Mesendoderm (in vitro differentiated cells): ENCODE measurements around the gene SLC16A14.

Source experiments
- DNase-seq: peaks from one replicate; pipeline ENCODE4 v3.0.0; 2013
- H2AK5ac ChIP-seq: 2 replicates; pipeline ENCODE4 v1.6.1; 2013; ENCODE audit warnings: low read length, inconsistent platforms
- H2BK120ac ChIP-seq: 2 replicates; pipeline ENCODE4 v1.6.1; 2013; ENCODE audit warnings: low read depth, mild to moderate bottlenecking, low read length, moderate library complexity, mixed read lengths
- H2BK15ac ChIP-seq: replicated peaks from 2 replicates; pipeline ENCODE4 v1.6.1; 2013; ENCODE audit warnings: low read depth, mild to moderate bottlenecking, moderate library complexity
- H2BK5ac ChIP-seq: 2 replicates; pipeline ENCODE4 v1.6.1; 2013; ENCODE audit warnings: low read length, inconsistent platforms
- H3K18ac ChIP-seq: 2 replicates; pipeline ENCODE4 v1.6.1; 2013; ENCODE audit warnings: mild to moderate bottlenecking, low read length, mixed read lengths
- H3K23ac ChIP-seq: one replicate; pipeline ENCODE4 v1.6.1; 2013; ENCODE audit warnings: low read length
- H3K27ac ChIP-seq: 2 replicates; pipeline ENCODE4 v1.5.1; 2013; ENCODE audit warnings: low read depth, mild to moderate bottlenecking, inconsistent platforms, low read length, moderate library complexity
- H3K27me3 ChIP-seq: 2 replicates; pipeline ENCODE4 v1.6.1; 2013; ENCODE audit warnings: low read length, control low read depth, mild to moderate bottlenecking, inconsistent platforms; ENCODE audit not compliant: insufficient read depth, poor library complexity
- H3K36me3 ChIP-seq: 2 replicates; pipeline ENCODE4 v1.6.1; 2013; ENCODE audit warnings: low read length, inconsistent platforms; ENCODE audit not compliant: control insufficient read depth, insufficient read depth
- H3K4ac ChIP-seq: one replicate; pipeline ENCODE4 v1.6.1; 2013; ENCODE audit warnings: low read depth, mild to moderate bottlenecking, low read length, moderate library complexity
- H3K4me1 ChIP-seq: 2 replicates; pipeline ENCODE4 v1.6.1; 2013; ENCODE audit warnings: low read depth, low read length, inconsistent platforms; ENCODE audit not compliant: control insufficient read depth
- H3K4me2 ChIP-seq: 2 replicates; pipeline ENCODE4 v1.6.1; 2013; ENCODE audit warnings: low read length
- H3K4me3 ChIP-seq: 2 replicates; pipeline ENCODE4 v1.5.1; 2013; ENCODE audit warnings: mild to moderate bottlenecking, low read length
- H3K56ac ChIP-seq: one replicate; pipeline ENCODE4 v1.6.1; 2013; ENCODE audit warnings: low read length
- H3K79me1 ChIP-seq: 2 replicates; pipeline ENCODE4 v1.6.1; 2013; ENCODE audit warnings: low read length, inconsistent platforms
- H3K79me2 ChIP-seq: 2 replicates; pipeline ENCODE4 v1.6.1; 2013; ENCODE audit warnings: mild to moderate bottlenecking, low read length; ENCODE audit not compliant: control insufficient read depth, insufficient read depth
- H3K9ac ChIP-seq: 2 replicates; pipeline ENCODE4 v1.6.1; 2013; ENCODE audit warnings: low read length, inconsistent platforms
- H4K5ac ChIP-seq: one replicate; pipeline ENCODE4 v1.6.1; 2013; ENCODE audit warnings: low read length
- H4K8ac ChIP-seq: one replicate; pipeline ENCODE4 v1.6.1; 2013; ENCODE audit warnings: low read depth, mild to moderate bottlenecking, control low read depth, low read length, moderate library complexity
- WGBS: extraction: QIAGEN DNeasy Blood & Tissue Kit; methylation state at CpG from one replicate; pipeline ENCODE4 v1.1.7; 2013; ENCODE audit warnings: low lambda C conversion rate, missing lambda C conversion rate; ENCODE audit not compliant: insufficient coverage; ENCODE audit errors: extremely low coverage; 5-methylcytosine and 5-hydroxymethylcytosine counted together

The SLC16A14 gene

DNA sequence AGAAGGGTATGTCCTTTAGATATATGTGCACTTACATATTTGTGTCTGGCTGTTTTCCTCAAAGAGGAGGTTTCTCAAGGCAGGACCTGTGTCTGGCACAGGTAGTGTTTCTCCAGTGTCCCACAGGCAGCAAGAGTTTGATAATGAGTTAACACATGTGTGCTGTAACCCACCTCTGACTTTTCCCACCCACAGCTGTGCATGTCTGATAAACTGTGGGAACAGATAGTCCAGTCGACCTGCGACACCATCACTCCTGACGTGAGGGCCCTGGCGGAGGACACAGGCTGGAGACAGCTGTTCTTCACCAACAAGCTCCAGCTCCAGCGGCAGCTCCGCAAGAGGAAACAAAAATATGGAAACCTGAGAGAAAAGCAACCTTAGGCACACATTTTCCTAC is 58.2 kb downstream of the SLC16A14 start:
- no peak overlapping the region for H3K4me2 ChIP-seq
- no peaks in the 10 kb centered on the region for H3K36me3 ChIP-seq
- no peak overlapping the region for H3K9ac ChIP-seq
- no peaks in the 10 kb centered on the region for H3K79me2 ChIP-seq
- DNase-seq, result no peak
- H3K56ac ChIP-seq, result no peak overlapping the region
- H3K27me3 ChIP-seq, result no peaks in the 10 kb centered on the region
- H4K5ac ChIP-seq, result no peak overlapping the region
- no peak overlapping the region for H3K18ac ChIP-seq
- H2BK120ac ChIP-seq, result no peak overlapping the region
- H3K27ac ChIP-seq, result no peak overlapping the region
- H3K23ac ChIP-seq, result no peak overlapping the region
- no CpG with 5 or more reads among the region's 6 CpGs for WGBS
- H2BK5ac ChIP-seq, result no peak overlapping the region
- H2AK5ac ChIP-seq, result no peak overlapping the region
- no peak overlapping the region for H2BK15ac ChIP-seq
- no peak overlapping the region for H4K8ac ChIP-seq
- no peak overlapping the region for H3K4me3 ChIP-seq
- no peaks in the 10 kb centered on the region for H3K79me1 ChIP-seq
- H3K4me1 ChIP-seq, result no peaks in the 10 kb centered on the region
- H3K4ac ChIP-seq, result no peak overlapping the region

DNA sequence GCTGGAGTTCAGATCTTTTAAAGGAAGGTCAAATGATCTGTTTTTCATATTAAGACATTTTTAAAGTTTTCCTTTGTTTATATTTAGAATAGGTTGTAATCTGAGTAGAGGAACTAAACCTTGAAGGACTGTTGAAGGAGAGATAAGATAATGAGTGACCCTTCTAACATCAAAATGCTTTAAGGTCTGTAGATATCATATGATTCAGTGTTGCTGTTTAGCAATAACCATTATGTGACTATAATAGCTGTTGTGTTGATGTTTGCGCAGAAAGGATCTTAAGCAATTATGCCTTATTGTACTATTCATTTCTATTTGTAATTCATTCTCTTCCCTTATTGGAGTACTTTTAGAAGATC is 60.0 kb downstream of the SLC16A14 start:
- Histone ChIP-seq H3K4ac (no peak overlapping the region), H3K79me1 (no peaks in the 10 kb centered on the region), H3K27me3 (no peaks in the 10 kb centered on the region), H2AK5ac (no peak overlapping the region), H3K9ac (no peak overlapping the region), H3K79me2 (no peaks in the 10 kb centered on the region), H3K27ac (no peak overlapping the region), H4K8ac (no peak overlapping the region), H3K56ac (no peak overlapping the region), H2BK15ac (no peak overlapping the region), H3K4me2 (no peak overlapping the region), H3K4me3 (no peak overlapping the region), H3K36me3 (no peaks in the 10 kb centered on the region), H3K18ac (no peak overlapping the region), H2BK120ac (no peak overlapping the region), H3K23ac (no peak overlapping the region), H2BK5ac (no peak overlapping the region), H4K5ac (no peak overlapping the region), H3K4me1 (no peaks in the 10 kb centered on the region)
- no CpG with 5 or more reads among the region's 1 CpG for WGBS
- no peak for DNase-seq

DNA sequence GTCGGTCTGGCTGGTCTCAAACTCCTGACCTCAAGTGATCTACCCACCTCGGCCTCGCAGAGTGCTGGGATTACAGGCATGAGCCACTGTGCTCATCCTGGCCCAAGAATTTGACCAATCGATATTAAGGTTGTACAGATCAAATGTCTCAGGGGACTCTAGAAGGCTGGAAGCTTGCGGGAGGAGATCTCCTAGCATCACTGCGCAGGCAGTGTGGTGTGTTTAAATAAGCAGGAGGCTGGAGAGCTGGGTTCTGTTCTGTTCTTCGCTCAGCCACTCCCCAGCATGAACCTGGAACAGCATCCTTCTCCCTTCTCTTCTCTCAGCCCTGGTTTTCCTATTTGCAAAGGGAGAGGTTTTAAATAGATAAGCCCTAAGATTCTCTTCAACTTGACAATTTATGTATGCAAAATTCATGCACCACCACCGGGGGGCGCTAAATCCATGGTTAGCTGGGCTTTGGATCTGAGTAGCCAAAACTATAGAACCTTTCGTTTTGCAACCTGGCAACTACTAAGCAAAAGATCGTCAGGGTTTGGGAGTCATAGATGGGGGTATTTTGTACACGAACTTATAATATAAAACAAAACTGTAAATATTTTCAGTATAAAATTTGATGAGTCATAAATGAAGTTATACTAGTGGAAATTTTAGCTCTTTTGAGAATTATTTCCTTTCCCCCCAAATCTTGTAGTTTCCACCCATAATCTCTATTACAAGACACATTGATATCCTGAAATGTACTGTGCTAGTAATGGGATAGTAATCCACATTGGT is 60.6 kb downstream of the SLC16A14 start:
- Histone ChIP-seq H3K27ac (no peak overlapping the region), H3K36me3 (no peaks in the 10 kb centered on the region), H3K9ac (no peak overlapping the region), H2BK5ac (no peak overlapping the region), H3K79me1 (no peaks in the 10 kb centered on the region), H3K23ac (no peak overlapping the region), H2BK120ac (no peak overlapping the region), H2BK15ac (no peak overlapping the region), H3K4me3 (no peak overlapping the region), H3K4me1 (no peaks in the 10 kb centered on the region), H3K27me3 (no peaks in the 10 kb centered on the region), H3K4me2 (no peak overlapping the region), H4K8ac (no peak overlapping the region), H4K5ac (no peak overlapping the region), H3K4ac (no peak overlapping the region), H3K18ac (no peak overlapping the region), H3K79me2 (no peaks in the 10 kb centered on the region), H2AK5ac (no peak overlapping the region), H3K56ac (no peak overlapping the region)
- DNase-seq, result peak; percentile 75
- no CpG with 5 or more reads among the region's 12 CpGs for WGBS

DNA sequence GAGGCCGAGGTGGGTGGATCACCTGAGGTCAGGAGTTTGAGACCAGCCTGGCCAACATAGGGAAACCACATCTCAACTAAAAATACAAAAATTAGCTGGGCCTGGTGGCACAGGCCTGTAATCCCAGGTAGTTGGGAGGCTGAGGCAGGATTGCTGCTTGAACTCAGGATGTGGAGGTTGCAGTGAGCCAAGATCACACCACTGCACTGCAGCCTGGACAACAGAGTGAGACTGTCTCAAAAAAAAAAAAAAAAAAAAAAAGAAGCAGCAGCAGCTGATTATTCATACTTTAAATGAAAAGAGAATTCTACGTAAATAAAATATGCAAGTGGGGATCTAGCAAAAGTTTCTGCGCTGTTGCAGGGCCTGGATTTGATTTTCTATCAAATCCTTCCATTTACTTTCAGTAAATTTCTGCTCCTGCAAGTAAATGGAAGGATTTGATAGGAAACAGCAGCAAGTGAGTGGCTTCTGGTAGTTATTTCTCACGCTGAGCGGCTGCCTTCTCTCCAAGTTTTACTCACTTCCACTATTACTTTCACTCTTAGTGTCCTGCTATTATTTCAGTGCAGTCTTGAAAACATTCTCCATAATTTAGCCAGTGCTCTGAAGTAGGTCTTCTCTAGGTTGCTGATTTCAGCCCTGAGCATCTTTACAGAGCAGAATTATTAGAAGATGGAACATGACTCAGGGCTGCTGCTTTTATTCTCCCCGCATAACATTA is 68.4 kb downstream of the SLC16A14 start:
- Histone ChIP-seq H3K4me3 (no peak overlapping the region), H4K5ac (no peak overlapping the region), H3K36me3 (no peaks in the 10 kb centered on the region), H3K4me2 (no peak overlapping the region), H3K18ac (no peak overlapping the region), H3K56ac (no peak overlapping the region), H3K4ac (no peak overlapping the region), H3K4me1 (no peaks in the 10 kb centered on the region), H2BK120ac (no peak overlapping the region), H3K79me2 (no peaks in the 10 kb centered on the region), H3K79me1 (no peaks in the 10 kb centered on the region), H3K9ac (no peak overlapping the region), H3K23ac (no peak overlapping the region), H3K27ac (no peak overlapping the region), H3K27me3 (no peaks in the 10 kb centered on the region), H2BK5ac (no peak overlapping the region), H2AK5ac (no peak overlapping the region), H2BK15ac (no peak overlapping the region), H4K8ac (no peak overlapping the region)
- DNase-seq, result no peak
- no CpG with 5 or more reads among the region's 6 CpGs for WGBS

DNA sequence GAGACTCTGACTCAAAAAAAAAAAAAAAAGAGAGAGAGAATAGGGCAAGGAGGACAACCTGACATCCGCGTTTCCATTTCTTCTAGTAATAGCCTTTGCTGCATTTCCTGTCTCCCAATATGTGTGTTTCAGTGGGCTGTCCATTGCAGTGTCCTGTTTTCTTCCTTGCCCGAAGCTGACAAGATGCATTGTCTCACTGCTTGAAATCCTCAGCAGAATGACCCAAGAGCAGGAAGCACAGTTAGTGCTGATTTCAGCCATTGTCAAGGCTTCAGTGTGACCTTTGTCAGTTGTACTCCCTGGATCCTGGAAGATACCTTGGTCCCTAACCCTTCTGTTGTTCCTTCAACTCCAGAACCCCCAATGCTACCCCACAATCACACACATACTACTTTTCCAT is 71.2 kb downstream of the SLC16A14 start:
- H3K27me3 ChIP-seq, result no peaks in the 10 kb centered on the region
- no peak overlapping the region for H4K8ac ChIP-seq
- H4K5ac ChIP-seq, result no peak overlapping the region
- H3K23ac ChIP-seq, result no peak overlapping the region
- no peaks in the 10 kb centered on the region for H3K36me3 ChIP-seq
- WGBS, result no CpG with 5 or more reads among the region's 3 CpGs
- H3K4me2 ChIP-seq, result no peak overlapping the region
- H3K4ac ChIP-seq, result no peak overlapping the region
- H3K9ac ChIP-seq, result no peak overlapping the region
- H3K4me3 ChIP-seq, result no peak overlapping the region
- H3K56ac ChIP-seq, result no peak overlapping the region
- H2BK15ac ChIP-seq, result no peak overlapping the region
- H3K4me1 ChIP-seq, result no peaks in the 10 kb centered on the region
- H3K79me2 ChIP-seq, result no peaks in the 10 kb centered on the region
- no peak overlapping the region for H3K18ac ChIP-seq
- no peak overlapping the region for H3K27ac ChIP-seq
- no peaks in the 10 kb centered on the region for H3K79me1 ChIP-seq
- H2BK5ac ChIP-seq, result no peak overlapping the region
- H2AK5ac ChIP-seq, result no peak overlapping the region
- H2BK120ac ChIP-seq, result no peak overlapping the region
- DNase-seq, result no peak
